Panc1 (cell line): ENCODE measurements around the gene ITPR2. TPM values are rescaled to one million over a fixed set of nuclear protein-coding genes. Genes with fewer than 3 reads are reported as not detected.

Source experiments
- ATAC-seq: fragments of 200-7000 bp; cut with Tn5 transposase; 2 replicates; pipeline ENCODE4 v1.9.1; 2020; ENCODE audit warnings: mild to moderate bottlenecking, moderate library complexity
- BruUV-seq: library from RNA; stranded (reverse); fragments of 400-500 nt; replicated peaks from 2 replicates; lab custom pipeline; 2021; lab: Mats Ljungman, UMichigan
- CTCF ChIA-PET: fragments of 300-600 bp; sonication (Branson Sonifier 250); formaldehyde crosslinking; loops from one replicate; lab custom pipeline; 2022; ENCODE audit warnings: antibody characterized with exemption; lab: Charles Lee
- POLR2A ChIA-PET: fragments of 300-600 bp; sonication (Branson Sonifier 250); formaldehyde crosslinking; loops from one replicate; lab custom pipeline; 2022; ENCODE audit warnings: antibody characterized with exemption; lab: Charles Lee
- DNase-seq: peaks from one replicate; pipeline ENCODE4 v3.0.0-alpha.2; 2010; ENCODE audit warnings: low read depth, low spot score
- H3K27ac ChIP-seq: 2 replicates; pipeline ENCODE4 v1.5.1; 2011; ENCODE audit warnings: mild to moderate bottlenecking, low read length, inconsistent platforms
- H3K27me3 ChIP-seq: fragments of 200-500 bp; sonication (Bioruptor generic); 2 replicates; pipeline ENCODE4 v1.6.0; 2014; ENCODE audit warnings: low read length, inconsistent platforms; ENCODE audit not compliant: control insufficient read depth, insufficient read depth
- H3K36me3 ChIP-seq: fragments of 200-500 bp; sonication (Bioruptor generic); 2 replicates; pipeline ENCODE4 v1.5.1; 2014; ENCODE audit warnings: inconsistent platforms, mild to moderate bottlenecking, low read length, moderate library complexity; ENCODE audit not compliant: control insufficient read depth, insufficient read depth
- H3K4me1 ChIP-seq: 2 replicates; pipeline ENCODE4 v1.5.1; 2011; ENCODE audit warnings: inconsistent platforms, mild to moderate bottlenecking, low read length, moderate library complexity; ENCODE audit not compliant: control insufficient read depth, insufficient read depth
- H3K4me3 ChIP-seq, 2 experiments: 2 replicates each; pipeline ENCODE4 v1.5.1; 2011 to 2012; ENCODE audit warnings: low read depth in 2 of 2, low read length in 2 of 2, mild to moderate bottlenecking in 2 of 2, inconsistent platforms in 1 of 2, moderate library complexity in 1 of 2
- H3K9me3 ChIP-seq: fragments of 200-500 bp; sonication (Bioruptor generic); 2 replicates; pipeline ENCODE4 v1.5.1; 2014; ENCODE audit warnings: low read depth, mild to moderate bottlenecking, inconsistent platforms, low read length, moderate library complexity; ENCODE audit not compliant: control insufficient read depth, insufficient read depth
- POLR2AphosphoS5 ChIP-seq: IDR thresholded peaks from 2 replicates; pipeline ENCODE4 v1.6.1; 2012; ENCODE audit warnings: mild to moderate bottlenecking, low read depth, low read length, moderate library complexity
- REST ChIP-seq, 2 experiments: IDR thresholded peaks; 2 replicates each; pipeline ENCODE4 v1.6.1; 2011 to 2012; ENCODE audit warnings: low read depth in 2 of 2, control low read depth in 1 of 2, low read length in 1 of 2, mild to moderate bottlenecking in 1 of 2, moderate library complexity in 1 of 2; ENCODE audit not compliant: insufficient read depth in 1 of 2
- SIN3A ChIP-seq: IDR thresholded peaks from 2 replicates; pipeline ENCODE4 v1.6.1; 2012; ENCODE audit warnings: low read depth, mild to moderate bottlenecking, low read length, moderate library complexity, borderline replicate concordance; ENCODE audit not compliant: insufficient read depth
- TCF7L2 ChIP-seq: IDR thresholded peaks from 2 replicates; pipeline ENCODE4 v1.6.1; 2011; ENCODE audit warnings: mild to moderate bottlenecking, low read depth, low read length, inconsistent platforms
- in situ Hi-C: cut with HindIII; loops from 2 replicates; pipeline ENCODE4 v1.10.0; 2016; ENCODE audit warnings: low sequenced_read_pairs, low pct_unique_long_range_greater_than_20kb
- intact Hi-C: fragments of 100-400 bp; cut with micrococcal nuclease; formaldehyde crosslinking; loops from one replicate; pipeline ENCODE4 v1.10.0; 2022; ENCODE audit not compliant: unreplicated experiment
- total RNA-seq: library from RNA; stranded (reverse); gene quantifications from one replicate; pipeline ENCODE4 v1.2.1, GENCODE V29; 2021; ENCODE audit not compliant: unreplicated experiment
- TF ChIP-seq, protein P1 (sequence below): fragments of 450-650 bp; IDR thresholded peaks from 2 replicates; pipeline ENCODE4 v1.5.1; 2017; ENCODE audit warnings: mild to moderate bottlenecking

ITPR2 gene
- total RNA-seq, 1 experiment from 2014 or later = 41.8 TPM

DNA sequence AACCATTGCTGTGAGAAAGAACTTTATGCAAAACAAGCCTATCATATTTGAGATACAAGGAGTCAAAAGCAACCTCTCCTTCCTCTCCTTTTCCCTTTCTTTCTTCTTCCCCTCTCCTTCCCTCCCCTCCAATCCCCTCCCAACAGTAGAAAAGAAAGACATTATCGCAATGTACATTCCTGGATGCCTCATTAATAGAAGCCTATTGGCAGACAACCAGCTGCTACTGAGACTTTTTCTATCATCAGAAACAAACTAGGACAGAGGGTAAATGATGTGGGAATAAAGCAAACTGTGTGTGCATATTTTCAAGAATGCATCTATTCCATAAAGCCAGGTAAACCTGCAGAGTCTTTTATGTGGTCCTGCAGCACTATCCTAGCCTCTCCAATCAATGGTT lies 237.2 kb downstream of the ITPR2 start:
- Histone ChIP-seq H3K4me3 (no peak overlapping the region), H3K27ac (no peak overlapping the region), H3K4me1 (no peaks in the 10 kb centered on the region), H3K27me3 (no peaks in the 10 kb centered on the region), H3K9me3 (no peaks in the 10 kb centered on the region), H3K36me3 (no peaks in the 10 kb centered on the region)
- TF ChIP-seq TCF7L2 (no peak), POLR2AphosphoS5 (no peak), SIN3A (no peak), REST (IDR thresholded peaks at IDR 0.05; ENCODE audit: insufficient read depth in 1 of 2, low read depth in 2 of 2, low read length in 1 of 2) (no peak)
- TF ChIP-seq, protein P1, sequence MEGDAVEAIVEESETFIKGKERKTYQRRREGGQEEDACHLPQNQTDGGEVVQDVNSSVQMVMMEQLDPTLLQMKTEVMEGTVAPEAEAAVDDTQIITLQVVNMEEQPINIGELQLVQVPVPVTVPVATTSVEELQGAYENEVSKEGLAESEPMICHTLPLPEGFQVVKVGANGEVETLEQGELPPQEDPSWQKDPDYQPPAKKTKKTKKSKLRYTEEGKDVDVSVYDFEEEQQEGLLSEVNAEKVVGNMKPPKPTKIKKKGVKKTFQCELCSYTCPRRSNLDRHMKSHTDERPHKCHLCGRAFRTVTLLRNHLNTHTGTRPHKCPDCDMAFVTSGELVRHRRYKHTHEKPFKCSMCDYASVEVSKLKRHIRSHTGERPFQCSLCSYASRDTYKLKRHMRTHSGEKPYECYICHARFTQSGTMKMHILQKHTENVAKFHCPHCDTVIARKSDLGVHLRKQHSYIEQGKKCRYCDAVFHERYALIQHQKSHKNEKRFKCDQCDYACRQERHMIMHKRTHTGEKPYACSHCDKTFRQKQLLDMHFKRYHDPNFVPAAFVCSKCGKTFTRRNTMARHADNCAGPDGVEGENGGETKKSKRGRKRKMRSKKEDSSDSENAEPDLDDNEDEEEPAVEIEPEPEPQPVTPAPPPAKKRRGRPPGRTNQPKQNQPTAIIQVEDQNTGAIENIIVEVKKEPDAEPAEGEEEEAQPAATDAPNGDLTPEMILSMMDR = no peak
- in situ Hi-C loops = no loop called here
- ATAC-seq (no peak), DNase-seq (no peak)
- intact Hi-C loops = no loop called here
- CTCF ChIA-PET = no interaction called here
- POLR2A ChIA-PET = no interaction called here
- BruUV-seq = no TSS peak

- Histone ChIP-seq H3K36me3 (no peaks in the 10 kb centered on the region), H3K27me3 (no peaks in the 10 kb centered on the region), H3K4me3 (no peak overlapping the region), H3K9me3 (no peaks in the 10 kb centered on the region), H3K4me1 (no peaks in the 10 kb centered on the region), H3K27ac (no peak overlapping the region)
- intact Hi-C loops = no loop called here
- no peak for DNase-seq
- ChIA-PET CTCF (no interaction called here), POLR2A (no interaction called here)
- TF ChIP-seq, protein P1 = no peak
- TF ChIP-seq REST (IDR thresholded peaks at IDR 0.05; ENCODE audit: insufficient read depth in 1 of 2, low read depth in 2 of 2, low read length in 1 of 2) (no peak), SIN3A (no peak), POLR2AphosphoS5 (no peak), TCF7L2 (no peak)
- in situ Hi-C loops = no loop called here
- BruUV-seq = no TSS peak
- no peak for ATAC-seq
Measured at GRCh38 chr12:26580619-26581018, 252.4 kb downstream of the ITPR2 start.
